ENCODE measurements around the gene TFIP11. TPM values are rescaled to one million over a fixed set of nuclear protein-coding genes. Genes with fewer than 3 reads are reported as not detected.

Gene TFIP11
- total and polyA plus RNA-seq, 2 donors (not counting 1 experiment from before 2014, with no cell fraction given): 33.5 to 82.8 TPM

DNA sequence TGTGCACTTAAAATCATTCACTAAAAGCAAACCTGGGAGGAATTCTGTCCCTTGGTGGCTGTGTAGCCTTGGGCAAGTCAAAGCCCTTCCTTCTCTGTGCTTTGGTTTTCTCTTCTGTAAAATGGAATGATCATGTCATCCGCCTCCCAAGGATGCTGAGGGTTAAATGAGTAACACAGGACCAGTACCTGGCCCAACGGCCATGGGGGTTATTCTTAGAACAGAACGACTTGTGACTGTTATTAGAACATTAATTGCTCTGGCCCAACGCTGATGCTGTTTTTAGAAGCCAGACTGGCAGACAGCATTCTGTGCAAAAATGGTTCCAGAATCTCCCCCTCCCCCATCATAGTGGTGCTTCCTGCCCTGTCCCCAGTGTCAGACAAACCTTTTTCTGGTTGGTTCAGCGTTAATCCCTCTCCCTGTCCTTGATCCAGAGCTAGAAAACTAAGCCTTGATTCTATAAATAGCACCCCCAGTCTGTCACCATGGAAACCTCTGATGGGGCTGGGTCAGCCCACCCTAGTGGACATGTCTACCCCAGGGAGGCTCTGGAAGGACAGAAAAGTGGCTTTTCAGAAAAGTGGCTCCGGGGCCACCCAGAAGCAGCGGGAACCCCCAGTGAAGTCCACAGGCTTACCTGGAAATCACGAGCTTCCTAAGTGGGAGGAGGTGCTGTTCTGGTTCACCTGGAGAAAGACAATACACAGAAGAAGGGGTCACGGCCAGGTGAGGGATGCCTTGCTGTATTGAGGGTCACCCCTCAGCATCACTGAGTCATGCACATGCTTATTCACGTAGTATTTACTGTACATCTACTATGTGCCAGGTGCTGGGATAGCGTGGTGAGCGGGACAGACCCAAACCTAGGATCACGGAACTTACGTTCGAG lies 15.5 kb upstream of the TFIP11 start:
- TF ChIP-seq, protein P1, sequence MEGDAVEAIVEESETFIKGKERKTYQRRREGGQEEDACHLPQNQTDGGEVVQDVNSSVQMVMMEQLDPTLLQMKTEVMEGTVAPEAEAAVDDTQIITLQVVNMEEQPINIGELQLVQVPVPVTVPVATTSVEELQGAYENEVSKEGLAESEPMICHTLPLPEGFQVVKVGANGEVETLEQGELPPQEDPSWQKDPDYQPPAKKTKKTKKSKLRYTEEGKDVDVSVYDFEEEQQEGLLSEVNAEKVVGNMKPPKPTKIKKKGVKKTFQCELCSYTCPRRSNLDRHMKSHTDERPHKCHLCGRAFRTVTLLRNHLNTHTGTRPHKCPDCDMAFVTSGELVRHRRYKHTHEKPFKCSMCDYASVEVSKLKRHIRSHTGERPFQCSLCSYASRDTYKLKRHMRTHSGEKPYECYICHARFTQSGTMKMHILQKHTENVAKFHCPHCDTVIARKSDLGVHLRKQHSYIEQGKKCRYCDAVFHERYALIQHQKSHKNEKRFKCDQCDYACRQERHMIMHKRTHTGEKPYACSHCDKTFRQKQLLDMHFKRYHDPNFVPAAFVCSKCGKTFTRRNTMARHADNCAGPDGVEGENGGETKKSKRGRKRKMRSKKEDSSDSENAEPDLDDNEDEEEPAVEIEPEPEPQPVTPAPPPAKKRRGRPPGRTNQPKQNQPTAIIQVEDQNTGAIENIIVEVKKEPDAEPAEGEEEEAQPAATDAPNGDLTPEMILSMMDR (IDR thresholded peaks at IDR 0.05): no peak
- TF ChIP-seq EZH2 (IDR thresholded peaks at IDR 0.05; ENCODE audit: borderline replicate concordance, insufficient read depth, low read depth, low read length, poor library complexity, severe bottlenecking): no peak
- no peak overlapping the region for H3K4me2 ChIP-seq (replicated peaks; ENCODE audit: low read depth, low read length, poor library complexity, severe bottlenecking)
- Mint-ChIP-seq H3K4me1 (peaks cover 9% of the 10 kb centered on the region), H3K9me3 (ENCODE audit: insufficient read depth) (no peaks in the 10 kb centered on the region), H3K27ac (no peak overlapping the region), H3K4me3 (no peak overlapping the region), H3K27me3 (no peaks in the 10 kb centered on the region)
- H3K27me3 ChIP-seq (replicated peaks in 1 of 4; ENCODE audit: control extremely low read depth in 1 of 4, control insufficient read depth in 3 of 4, insufficient read depth in 4 of 4, low read length in 3 of 4): no peaks in the 10 kb centered on the region
- ATAC-seq (ENCODE audit: low read depth) (no peak), DNase-seq (no peak)
- no peak overlapping the region for H3K4me3 ChIP-seq (ENCODE audit: control extremely low read depth in 1 of 5, extremely low read depth in 1 of 5, insufficient read depth in 1 of 5, low read depth in 2 of 5, low read length in 4 of 5)
- H4K20me1 ChIP-seq (ENCODE audit: control insufficient read depth, insufficient read depth, low read length, poor library complexity, severe bottlenecking): no peaks in the 10 kb centered on the region
- WGBS (ENCODE audit: insufficient coverage): 91% methylated on average over 12 of the region's 15 CpGs
- H2AFZ ChIP-seq (ENCODE audit: insufficient read depth, low read depth, low read length, poor library complexity, severe bottlenecking): no peak overlapping the region
- no peak overlapping the region for H3K9ac ChIP-seq (ENCODE audit: low read length)
- peaks cover 8 to 39% of the 10 kb centered on the region in 2 experiments for H3K36me3 ChIP-seq (replicated peaks in 1 of 2; ENCODE audit: control extremely low read depth in 1 of 2, control insufficient read depth in 1 of 2, extremely low read depth in 1 of 2, insufficient read depth in 2 of 2, low read length in 1 of 2)
- CTCF ChIA-PET: no interaction called here
- no peaks in the 10 kb centered on the region for H3K79me2 ChIP-seq (ENCODE audit: control insufficient read depth, insufficient read depth, low read length)
- peaks cover 9 to 10% of the 10 kb centered on the region in 2 donors for H3K4me1 ChIP-seq (ENCODE audit: control insufficient read depth in 2 of 2, insufficient read depth in 2 of 2, low read length in 2 of 2)
- POLR2A ChIA-PET: no interaction called here
- H3K27ac ChIP-seq (ENCODE audit: low read length in 2 of 2): no peak overlapping the region
- H3K9me3 ChIP-seq (ENCODE audit: control extremely low read depth in 1 of 3, control insufficient read depth in 2 of 3, insufficient read depth in 1 of 3, low read length in 2 of 3): no peaks in the 10 kb centered on the region
- intact Hi-C loops (cut with micrococcal nuclease): no loop called here

GRCh38 chr22:26527167-26527566 lies 14.9 kb upstream of the TFIP11 start:
- WGBS (ENCODE audit: insufficient coverage): 90% methylated on average over 2 of the region's 3 CpGs

More at GRCh38 chr22:26527167-26527566, 14.9 kb upstream of the TFIP11 start:
- H3K9me3 ChIP-seq (ENCODE audit: control extremely low read depth in 1 of 3, control insufficient read depth in 2 of 3, insufficient read depth in 1 of 3, low read length in 2 of 3): no peaks in the 10 kb centered on the region
- H3K27me3 Mint-ChIP-seq: no peaks in the 10 kb centered on the region
- H3K27me3 ChIP-seq (replicated peaks in 1 of 4; ENCODE audit: control extremely low read depth in 1 of 4, control insufficient read depth in 3 of 4, insufficient read depth in 4 of 4, low read length in 3 of 4): no peaks in the 10 kb centered on the region
- H3K4me3 Mint-ChIP-seq: no peak overlapping the region
- H3K79me2 ChIP-seq (ENCODE audit: control insufficient read depth, insufficient read depth, low read length): no peaks in the 10 kb centered on the region
- no peak for ATAC-seq (ENCODE audit: low read depth)
- no peak for DNase-seq
- no peak overlapping the region for H2AFZ ChIP-seq (ENCODE audit: insufficient read depth, low read depth, low read length, poor library complexity, severe bottlenecking)
- H3K9me3 Mint-ChIP-seq (ENCODE audit: insufficient read depth): no peaks in the 10 kb centered on the region
- H3K4me2 ChIP-seq (replicated peaks; ENCODE audit: low read depth, low read length, poor library complexity, severe bottlenecking): no peak overlapping the region
- no peaks in the 10 kb centered on the region for H4K20me1 ChIP-seq (ENCODE audit: control insufficient read depth, insufficient read depth, low read length, poor library complexity, severe bottlenecking)
- TF ChIP-seq, protein P1 (IDR thresholded peaks at IDR 0.05): no peak
- no peak for TF ChIP-seq EZH2 (IDR thresholded peaks at IDR 0.05; ENCODE audit: borderline replicate concordance, insufficient read depth, low read depth, low read length, poor library complexity, severe bottlenecking)
- H3K4me3 ChIP-seq (ENCODE audit: control extremely low read depth in 1 of 5, extremely low read depth in 1 of 5, insufficient read depth in 1 of 5, low read depth in 2 of 5, low read length in 4 of 5): no peak overlapping the region
- peaks cover 3% of the 10 kb centered on the region for H3K4me1 Mint-ChIP-seq
- H3K36me3 ChIP-seq (replicated peaks in 1 of 2; ENCODE audit: control extremely low read depth in 1 of 2, control insufficient read depth in 1 of 2, extremely low read depth in 1 of 2, insufficient read depth in 2 of 2, low read length in 1 of 2): peaks cover 8 to 36% of the 10 kb centered on the region in 2 experiments
- no peak overlapping the region for H3K9ac ChIP-seq (ENCODE audit: low read length)
- intact Hi-C loops (cut with micrococcal nuclease): no loop called here
- H3K27ac ChIP-seq (ENCODE audit: low read length in 2 of 2): no peak overlapping the region
- peaks cover 5 to 6% of the 10 kb centered on the region in 2 donors for H3K4me1 ChIP-seq (ENCODE audit: control insufficient read depth in 2 of 2, insufficient read depth in 2 of 2, low read length in 2 of 2)
- ChIA-PET CTCF (no interaction called here), POLR2A (no interaction called here)
- no peak overlapping the region for H3K27ac Mint-ChIP-seq

Measured in B cell (primary cell).